Lower leg skin (tissue), 4 donors: ENCODE measurements around the gene SSPN. TPM values are rescaled to one million over a fixed set of nuclear protein-coding genes. Genes with fewer than 3 reads are reported as not detected.

Experiments used
- DNase-seq, 2 donors: peaks; one replicate each; pipeline ENCODE4 v3.0.0-alpha.2; 2019; ENCODE audit warnings: low spot score in 2 of 2
- H3K4me3 ChIP-seq: fragments of 200-600 bp; sonication (generic); 2 replicates; pipeline ENCODE4 v1.5.1; 2017; ENCODE audit warnings: mild to moderate bottlenecking, low read depth; ENCODE audit not compliant: poor library complexity, severe bottlenecking
- POLR2A ChIP-seq, 2 donors: fragments of 450-650 bp; IDR thresholded peaks; one replicate each; pipeline ENCODE4 v1.6.1; 2016 to 2017; ENCODE audit warnings: antibody characterized with exemption in 2 of 2, mild to moderate bottlenecking in 1 of 2, moderate library complexity in 1 of 2
- WGBS, 2 donors: methylation state at CpG; one replicate each; pipeline ENCODE4 v1.1.5; 2018; 5-methylcytosine and 5-hydroxymethylcytosine counted together
- intact Hi-C: fragments of 100-400 bp; cut with DNase I; formaldehyde crosslinking; loops from one replicate; pipeline ENCODE4 v1.15.0; 2023; ENCODE audit warnings: low total_unique reads
- total RNA-seq, 4 donors: library from RNA; depleted of rRNA; stranded (reverse); fragments of >200 nt; gene quantifications; one replicate each; pipeline ENCODE4 v1.1.0, GENCODE V29; 2016
- TF ChIP-seq, protein P1 (sequence below), 3 donors: fragments of 450-650 bp; IDR thresholded peaks; one replicate each; pipeline ENCODE4 v1.5.1; 2016; ENCODE audit warnings: antibody characterized with exemption in 3 of 3, mild to moderate bottlenecking in 3 of 3, moderate library complexity in 2 of 3

SSPN gene
- total RNA-seq, 4 donors from 2014 or later: 4.5 to 14.1 (median 8.4) TPM

DNA sequence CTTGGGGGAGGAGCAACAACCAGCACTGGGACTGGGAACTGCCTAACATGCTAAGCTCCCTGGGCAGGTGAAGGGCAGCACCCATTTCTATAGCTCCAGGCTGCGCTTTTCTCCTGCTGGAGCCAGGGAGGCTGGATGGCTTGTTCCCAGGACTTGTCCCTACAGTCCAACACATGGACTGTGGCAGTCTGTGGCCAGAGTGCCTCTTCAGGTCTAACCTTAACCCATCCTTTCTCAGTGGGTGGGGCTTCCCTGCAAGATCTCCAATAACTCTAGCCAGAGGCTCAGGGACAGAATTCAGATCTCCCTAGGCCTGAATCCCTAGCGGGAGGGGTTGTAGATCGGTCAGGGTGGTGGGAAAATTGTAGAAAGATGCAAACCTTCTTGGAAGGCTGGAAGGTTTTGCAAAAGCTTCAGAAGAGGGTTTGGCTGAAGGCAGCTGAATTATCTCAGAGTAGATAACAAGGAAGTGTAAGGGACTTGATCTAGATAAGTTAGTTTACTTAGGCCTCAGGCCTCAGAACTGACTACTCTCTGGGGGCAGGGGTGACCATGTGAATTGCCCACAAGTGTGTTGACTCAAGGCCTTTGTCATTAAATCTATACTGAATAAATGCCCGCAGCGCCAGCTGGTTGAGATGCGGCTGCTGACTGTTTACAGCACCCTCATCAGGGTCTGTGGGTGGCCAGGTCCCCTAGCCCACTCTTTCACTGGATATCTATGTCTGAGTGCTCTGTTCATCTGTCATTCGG, 60.7 kb downstream of the SSPN start:
- intact Hi-C loops: no loop called here
- no peak overlapping the region for H3K4me3 ChIP-seq
- TF ChIP-seq, protein P1, sequence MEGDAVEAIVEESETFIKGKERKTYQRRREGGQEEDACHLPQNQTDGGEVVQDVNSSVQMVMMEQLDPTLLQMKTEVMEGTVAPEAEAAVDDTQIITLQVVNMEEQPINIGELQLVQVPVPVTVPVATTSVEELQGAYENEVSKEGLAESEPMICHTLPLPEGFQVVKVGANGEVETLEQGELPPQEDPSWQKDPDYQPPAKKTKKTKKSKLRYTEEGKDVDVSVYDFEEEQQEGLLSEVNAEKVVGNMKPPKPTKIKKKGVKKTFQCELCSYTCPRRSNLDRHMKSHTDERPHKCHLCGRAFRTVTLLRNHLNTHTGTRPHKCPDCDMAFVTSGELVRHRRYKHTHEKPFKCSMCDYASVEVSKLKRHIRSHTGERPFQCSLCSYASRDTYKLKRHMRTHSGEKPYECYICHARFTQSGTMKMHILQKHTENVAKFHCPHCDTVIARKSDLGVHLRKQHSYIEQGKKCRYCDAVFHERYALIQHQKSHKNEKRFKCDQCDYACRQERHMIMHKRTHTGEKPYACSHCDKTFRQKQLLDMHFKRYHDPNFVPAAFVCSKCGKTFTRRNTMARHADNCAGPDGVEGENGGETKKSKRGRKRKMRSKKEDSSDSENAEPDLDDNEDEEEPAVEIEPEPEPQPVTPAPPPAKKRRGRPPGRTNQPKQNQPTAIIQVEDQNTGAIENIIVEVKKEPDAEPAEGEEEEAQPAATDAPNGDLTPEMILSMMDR (IDR thresholded peaks at IDR 0.05): no peak
- no peak for TF ChIP-seq POLR2A (IDR thresholded peaks at IDR 0.05)
- 96 to 98% methylated on average over 7 of the region's 7 CpGs for WGBS, 2 donors
- no peak for DNase-seq

DNA sequence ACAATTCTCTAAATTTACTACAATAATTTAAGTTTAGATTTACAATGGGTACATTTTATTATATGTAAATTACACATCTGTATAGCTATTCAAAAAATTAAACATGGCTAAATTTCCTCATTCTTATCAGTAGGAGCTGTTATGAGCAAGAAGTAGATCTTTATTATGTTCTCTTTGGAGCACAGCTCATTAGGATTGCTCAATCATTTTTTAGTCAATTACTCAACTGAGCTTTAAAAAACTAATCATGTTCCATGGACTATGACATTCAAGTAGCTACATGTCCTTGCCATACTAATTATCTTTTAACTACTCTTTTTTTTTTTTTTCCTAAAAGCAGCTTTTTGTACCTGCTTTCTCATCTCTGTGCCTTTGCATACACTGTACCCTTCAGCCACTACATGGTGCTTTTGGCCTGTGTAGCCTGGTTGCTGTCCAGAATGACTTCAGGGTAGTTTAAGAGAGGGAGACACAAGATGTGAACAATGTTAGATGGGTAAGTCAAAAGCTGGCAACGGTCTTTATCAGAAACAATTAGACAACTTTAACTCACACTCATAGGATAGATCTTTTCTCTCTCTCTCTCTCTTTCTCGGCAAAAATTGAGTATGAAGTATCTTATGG, 69.0 kb downstream of the SSPN start:
- 54 to 66% methylated on average over 2 of the region's 2 CpGs for WGBS, 2 donors
- intact Hi-C loops: no loop called here
- TF ChIP-seq, protein P1 (IDR thresholded peaks at IDR 0.05): no peak
- no peak for TF ChIP-seq POLR2A (IDR thresholded peaks at IDR 0.05)
- DNase-seq: no peak
- H3K4me3 ChIP-seq: no peak overlapping the region

DNA sequence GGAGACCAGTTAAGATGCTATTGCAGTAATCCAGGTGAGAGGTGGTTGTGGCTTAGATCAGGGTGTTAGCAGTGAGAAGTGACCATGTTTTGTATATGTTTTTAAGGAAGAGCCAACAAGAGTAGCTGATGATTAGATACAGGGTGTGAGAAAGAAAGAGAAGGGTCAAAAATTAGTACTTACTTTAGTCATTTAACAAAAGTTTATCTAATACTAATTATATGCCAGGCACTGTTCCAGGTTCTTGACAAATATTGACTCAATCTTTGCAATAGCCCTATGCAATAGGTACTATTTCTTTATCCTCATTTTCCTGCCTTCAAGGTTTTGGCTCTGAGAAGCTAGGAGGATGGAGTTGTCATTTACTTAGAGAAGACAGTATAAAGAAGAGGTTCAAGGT, 70.2 kb downstream of the SSPN start:
- TF ChIP-seq POLR2A (IDR thresholded peaks at IDR 0.05): no peak
- DNase-seq: no peak
- intact Hi-C loops: no loop called here
- no peak overlapping the region for H3K4me3 ChIP-seq

DNA sequence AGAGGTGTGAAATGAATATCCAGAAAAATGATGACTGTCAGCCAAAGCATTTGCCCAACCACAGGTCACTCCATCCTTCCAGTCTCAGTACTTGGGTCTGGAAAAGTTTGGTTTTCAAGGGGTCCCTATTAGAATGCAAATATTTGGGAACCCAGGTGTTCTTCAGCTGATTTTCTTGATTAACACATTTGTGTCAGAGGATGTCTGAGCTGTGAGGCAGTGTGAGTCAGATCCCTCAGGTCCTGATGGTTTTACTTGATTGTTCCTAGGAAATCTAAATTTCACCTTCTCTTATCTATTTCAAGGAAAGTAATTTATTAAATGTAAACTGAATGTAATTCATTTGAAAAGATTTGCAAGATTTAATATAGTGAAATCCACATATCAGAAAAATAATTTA, 71.5 kb downstream of the SSPN start:
- no peak overlapping the region for H3K4me3 ChIP-seq
- no peak for DNase-seq
- TF ChIP-seq, protein P1 (IDR thresholded peaks at IDR 0.05): no peak
- TF ChIP-seq POLR2A (IDR thresholded peaks at IDR 0.05): no peak
- intact Hi-C loops: no loop called here

DNA sequence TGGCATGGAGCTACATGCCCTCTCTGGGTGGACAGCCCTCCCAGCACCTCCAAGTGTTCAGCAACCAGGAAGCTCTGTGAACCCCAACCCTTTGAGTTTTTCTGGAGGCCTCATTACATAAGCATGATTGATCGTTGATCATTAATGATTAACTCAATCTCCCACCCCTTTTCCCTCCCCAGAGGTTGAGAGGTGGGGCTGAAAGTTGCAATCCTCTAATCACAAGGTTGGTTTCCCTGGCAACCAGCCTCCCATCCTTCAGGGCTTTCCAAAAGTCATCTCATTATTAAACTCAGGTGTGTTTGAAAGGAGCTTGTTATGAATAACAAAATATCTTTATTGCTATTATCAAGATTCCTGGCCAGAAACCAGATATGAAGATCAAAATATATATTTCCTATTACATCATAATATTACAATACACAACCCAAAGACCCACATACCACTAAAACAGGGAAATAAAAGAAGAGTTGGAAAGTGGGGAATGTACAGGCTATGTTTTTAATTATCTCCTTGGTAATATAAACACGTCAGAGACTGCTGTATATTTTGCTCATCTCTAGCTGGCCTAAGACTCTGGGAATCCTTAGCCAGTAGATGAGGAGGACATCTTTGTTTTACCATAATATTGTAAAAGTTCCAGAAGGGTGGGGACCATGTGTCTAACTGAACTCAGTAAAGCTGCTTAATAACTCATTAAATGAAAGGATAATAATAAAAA, 73.6 kb downstream of the SSPN start:
- WGBS, 2 donors: 28 to 43% methylated on average over 2 of the region's 2 CpGs
- DNase-seq: no peak
- TF ChIP-seq, protein P1 (IDR thresholded peaks at IDR 0.05): no peak
- no peak for TF ChIP-seq POLR2A (IDR thresholded peaks at IDR 0.05)
- intact Hi-C loops: no loop called here
- no peak overlapping the region for H3K4me3 ChIP-seq

DNA sequence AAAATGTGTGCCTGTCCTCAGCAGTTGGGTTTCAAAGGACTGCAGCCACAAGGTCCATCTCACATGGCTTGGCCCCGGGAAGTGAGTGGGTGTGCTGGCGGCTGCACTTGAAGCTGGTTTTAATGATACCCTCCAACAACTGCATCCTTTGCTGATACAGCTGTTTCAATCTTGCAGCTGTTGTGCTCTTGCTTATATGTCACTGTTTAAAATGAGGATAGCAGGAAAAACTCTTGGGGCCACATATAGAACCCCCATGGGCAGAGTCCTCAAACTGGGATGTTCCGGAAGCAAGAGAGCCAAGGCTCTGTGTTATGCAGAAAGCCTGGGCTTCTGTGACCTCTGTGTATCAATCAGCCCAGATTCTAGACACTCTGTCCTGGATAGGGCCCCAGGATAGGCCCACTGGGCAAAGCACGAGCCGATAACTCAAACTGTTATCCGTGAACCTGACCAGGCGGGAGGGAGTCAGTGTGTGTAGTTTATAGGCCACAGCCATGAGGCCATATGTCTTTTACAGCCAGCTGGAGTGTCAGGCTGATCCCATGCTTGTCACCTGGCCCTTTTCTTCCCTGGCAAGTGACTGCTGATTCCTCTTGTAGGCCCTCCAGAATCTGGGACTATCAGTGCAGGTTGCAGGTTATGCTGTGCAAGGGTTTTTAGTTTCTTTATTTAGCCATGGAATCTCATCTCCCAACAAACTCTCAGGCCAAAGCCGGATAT, 74.3 kb downstream of the SSPN start:
- no peak overlapping the region for H3K4me3 ChIP-seq
- intact Hi-C loops: no loop called here
- DNase-seq: no peak
- 77 to 80% methylated on average over 7 to 8 of the region's 8 CpGs for WGBS, 2 donors
- TF ChIP-seq, protein P1 (IDR thresholded peaks at IDR 0.05): no peak
- no peak for TF ChIP-seq POLR2A (IDR thresholded peaks at IDR 0.05)
